T47D (cell line): ENCODE data around the gene INIP.

ENCODE experiments used
- DNase-seq, 2 experiments: peaks; one replicate each; pipeline versions ENCODE4 v3.0.0 to v3.0.0-alpha.2; 2011 to 2012; ENCODE audit warnings: low read depth in 1 of 2, low spot score in 1 of 2
- JUND ChIP-seq: IDR thresholded peaks from 2 replicates; pipeline ENCODE4 v1.6.1; 2012; ENCODE audit warnings: low read depth
- in situ Hi-C: cut with HindIII; loops from 2 replicates; pipeline ENCODE4 v1.10.0; 2016; ENCODE audit warnings: low sequenced_read_pairs, low pct_unique_long_range_greater_than_20kb

The INIP gene, protein sequence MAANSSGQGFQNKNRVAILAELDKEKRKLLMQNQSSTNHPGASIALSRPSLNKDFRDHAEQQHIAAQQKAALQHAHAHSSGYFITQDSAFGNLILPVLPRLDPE

DNA sequence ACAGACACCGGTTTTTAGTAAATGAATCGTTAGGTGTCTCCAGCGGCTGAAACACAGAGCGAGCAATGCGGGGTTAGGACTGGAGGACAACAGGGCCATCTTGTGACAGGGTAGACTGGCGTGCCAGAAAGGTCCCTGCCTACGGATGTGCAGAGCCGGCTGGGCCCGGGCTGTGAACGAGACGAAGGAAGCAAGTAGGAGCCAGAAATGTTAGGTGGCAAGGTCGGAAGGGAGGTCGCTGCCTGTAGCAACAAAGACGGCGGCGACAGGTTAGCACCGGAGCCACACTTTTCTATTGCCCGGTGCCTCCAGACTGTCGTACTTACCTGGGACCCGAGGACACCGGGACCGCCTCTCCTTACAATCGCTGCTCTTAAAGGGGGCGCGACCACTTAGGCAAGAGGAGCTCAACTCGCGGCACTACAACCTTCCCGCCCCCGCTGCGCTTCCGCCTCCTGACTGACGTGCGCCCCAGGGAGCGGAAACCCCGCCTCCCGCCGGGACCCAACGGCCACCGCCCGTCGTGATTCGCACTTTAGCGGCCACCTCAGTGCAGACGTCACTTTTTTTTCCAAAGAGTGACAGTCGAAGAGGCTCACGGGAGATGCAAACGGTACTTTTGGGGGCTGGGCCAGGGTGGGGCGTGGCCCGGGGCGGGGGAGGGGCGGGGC is at the start of gene INIP:
TSS of gene INIP (minus strand) at position 457 of the 671 bp plus-strand sequence. CDS start 1,632 bp downstream, outside the sequence.
- DNase-seq: peak; percentile 92 to 99
- in situ Hi-C loops: no loop called here
- TF ChIP-seq JUND: no peak

DNA sequence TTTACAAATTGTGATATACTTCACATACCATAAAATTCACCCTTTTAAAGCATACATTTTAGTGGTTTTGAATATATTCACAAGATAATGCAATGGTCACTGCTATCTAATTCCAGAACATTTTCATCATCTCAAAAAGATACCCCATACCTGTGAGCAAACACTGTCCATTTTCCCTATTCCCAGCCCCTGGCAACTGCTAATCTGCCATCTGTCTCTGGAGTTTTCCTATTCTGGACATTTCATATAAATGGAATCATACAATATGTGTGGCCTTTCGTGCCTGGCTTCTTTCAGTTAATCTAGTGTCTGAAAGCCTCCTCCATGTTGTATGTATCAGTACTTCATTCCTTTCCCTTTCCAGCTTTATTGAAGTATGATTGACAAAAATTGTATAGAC is 47.4 kb upstream of the INIP start:
- no peak for TF ChIP-seq JUND
- no peak for DNase-seq
- in situ Hi-C loops: no loop called here

DNA sequence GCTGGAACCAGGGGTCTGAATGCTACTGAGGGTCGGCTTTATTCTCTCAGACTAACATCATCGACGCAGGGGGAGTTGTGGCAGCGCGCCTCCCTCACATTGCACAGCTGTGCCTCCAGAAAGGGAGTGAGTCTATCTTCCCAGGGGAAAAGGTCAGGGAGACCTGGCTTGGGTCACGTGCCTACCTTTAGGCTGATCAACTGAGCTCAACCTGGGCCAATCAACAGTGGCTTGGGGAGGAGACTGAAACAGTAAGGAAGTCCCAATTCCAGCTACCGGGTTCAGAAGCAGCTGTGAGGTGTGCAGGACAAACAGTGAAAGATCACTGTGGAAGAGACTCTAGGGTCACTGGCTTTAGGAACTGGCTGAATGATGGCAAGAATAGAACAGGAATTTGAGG is 46.9 kb upstream of the INIP start:
- in situ Hi-C loops: no loop called here
- peak; percentile 59 to 90 for DNase-seq
- no peak for TF ChIP-seq JUND

DNA sequence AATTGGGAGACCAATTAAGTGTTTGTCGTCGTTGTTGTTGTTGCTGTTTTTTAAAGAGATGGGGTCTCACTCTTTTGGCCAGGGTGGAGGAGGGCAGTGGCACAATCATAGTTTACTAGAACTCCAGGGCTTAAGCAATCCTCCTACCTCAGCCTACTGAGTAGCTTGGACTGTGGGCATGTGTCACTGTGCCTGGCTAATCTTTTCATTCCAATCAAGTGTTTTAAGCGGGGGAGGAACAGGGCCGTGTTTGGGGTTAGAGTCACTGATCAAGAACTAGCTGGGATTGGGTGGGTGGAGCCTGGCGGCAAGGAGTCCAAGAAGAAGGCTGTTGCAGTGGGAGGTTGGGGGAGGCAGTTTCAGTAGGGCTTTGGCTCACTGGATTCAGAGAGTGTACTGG is 46.4 kb upstream of the INIP start:
- TF ChIP-seq JUND: no peak
- in situ Hi-C loops: no loop called here
- DNase-seq: peak in 1 of 2 experiments; percentile 62

DNA sequence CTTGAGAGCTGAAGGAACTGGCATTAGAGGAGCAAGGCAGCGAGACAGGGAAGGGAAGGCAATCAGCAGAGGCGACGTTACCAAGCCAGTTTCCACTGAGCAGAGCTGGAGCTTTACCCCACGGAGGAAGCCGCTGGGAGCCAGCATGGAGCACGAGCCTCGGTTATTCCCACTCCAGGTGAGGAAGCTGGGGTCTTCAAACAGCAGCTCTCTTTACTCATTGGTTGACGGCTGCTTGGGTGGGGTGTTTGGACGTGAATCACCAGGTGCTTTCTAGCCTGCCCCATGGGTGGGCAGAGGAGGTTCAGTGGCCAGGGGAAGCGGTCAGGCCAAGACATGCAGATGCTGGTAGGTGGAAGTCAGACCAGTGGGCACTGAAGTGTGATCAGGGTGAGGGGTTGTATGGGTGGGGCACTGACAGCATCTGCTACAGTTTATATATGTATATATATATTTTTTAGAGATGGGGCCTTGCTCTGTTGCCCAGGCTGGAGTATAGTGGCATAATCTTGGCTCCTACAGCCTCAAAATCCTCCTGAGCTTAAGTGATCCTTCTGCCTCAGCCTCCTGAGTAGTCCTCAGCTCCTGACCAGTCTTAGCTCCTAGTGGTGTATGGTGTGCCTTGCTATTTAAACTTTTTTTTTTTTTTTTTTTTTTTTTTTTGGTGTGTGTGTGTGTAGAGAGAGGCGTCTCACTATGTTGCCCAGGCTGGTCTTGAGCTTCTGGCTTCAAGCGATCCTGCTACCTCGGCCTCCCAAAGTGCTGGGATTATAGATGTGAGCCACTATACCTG is 45.0 kb upstream of the INIP start:
- no peak for DNase-seq
- in situ Hi-C loops: no loop called here
- TF ChIP-seq JUND: no peak

DNA sequence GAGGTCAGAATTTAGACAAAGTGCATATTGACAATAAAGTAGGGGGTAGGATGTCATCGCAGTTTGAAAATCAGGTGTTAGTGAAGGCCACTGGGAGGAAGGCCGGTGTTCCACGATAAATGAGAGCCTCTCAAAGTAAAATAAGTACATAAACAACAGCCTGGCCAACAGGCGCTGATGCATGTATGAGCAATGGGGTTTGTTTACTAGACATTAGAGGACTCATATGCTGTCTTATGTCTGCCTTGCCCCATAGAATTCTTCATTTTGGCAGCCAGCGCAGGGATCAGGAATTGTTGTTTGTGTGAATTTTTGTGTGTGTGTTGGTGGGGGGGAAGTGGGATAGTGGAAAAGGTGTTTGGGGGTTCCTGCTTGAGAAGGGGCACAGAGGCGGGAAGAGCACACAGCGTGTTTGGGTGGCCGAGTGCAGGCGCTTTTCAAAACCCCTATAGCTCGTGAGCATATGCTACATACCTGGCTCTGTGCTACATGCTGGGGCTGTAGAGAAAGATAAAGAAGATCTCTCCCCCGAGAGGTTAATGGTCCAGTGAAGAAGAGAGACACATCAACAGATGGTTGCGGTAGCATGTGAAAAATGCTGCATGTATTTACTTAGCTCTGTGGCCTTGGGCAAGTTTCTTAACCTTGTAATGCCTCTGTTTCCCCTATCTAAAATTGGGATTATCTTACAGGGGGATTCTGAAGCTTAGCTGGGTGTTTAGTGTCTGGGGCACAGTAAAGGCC is 44.2 kb upstream of the INIP start:
- in situ Hi-C loops: no loop called here

DNA sequence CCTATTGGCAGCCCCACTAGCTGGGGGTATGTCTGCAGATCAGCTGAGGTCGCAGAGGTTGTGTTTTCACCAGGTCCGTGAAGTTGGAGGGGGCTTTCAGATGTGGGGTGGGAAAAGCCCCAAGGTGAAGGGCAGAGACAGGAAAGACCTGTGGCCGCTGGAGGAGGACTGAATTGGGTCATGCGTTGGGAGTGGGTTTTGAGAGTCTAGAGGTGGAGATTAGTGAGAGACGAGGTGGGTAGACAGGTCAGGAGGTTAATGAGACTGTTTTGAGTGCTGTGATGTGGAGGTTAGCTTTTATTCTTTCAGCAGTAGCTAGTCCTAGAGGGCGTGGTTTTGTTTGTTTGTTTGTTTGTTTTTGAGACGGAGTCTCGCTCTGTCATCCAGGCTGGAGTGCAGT is 42.9 kb upstream of the INIP start:
- in situ Hi-C loops: no loop called here
- no peak for TF ChIP-seq JUND
- DNase-seq: no peak

More for the DNA sequence above, 44.2 kb upstream of the INIP start:
- no peak for TF ChIP-seq JUND
- no peak for DNase-seq

DNA sequence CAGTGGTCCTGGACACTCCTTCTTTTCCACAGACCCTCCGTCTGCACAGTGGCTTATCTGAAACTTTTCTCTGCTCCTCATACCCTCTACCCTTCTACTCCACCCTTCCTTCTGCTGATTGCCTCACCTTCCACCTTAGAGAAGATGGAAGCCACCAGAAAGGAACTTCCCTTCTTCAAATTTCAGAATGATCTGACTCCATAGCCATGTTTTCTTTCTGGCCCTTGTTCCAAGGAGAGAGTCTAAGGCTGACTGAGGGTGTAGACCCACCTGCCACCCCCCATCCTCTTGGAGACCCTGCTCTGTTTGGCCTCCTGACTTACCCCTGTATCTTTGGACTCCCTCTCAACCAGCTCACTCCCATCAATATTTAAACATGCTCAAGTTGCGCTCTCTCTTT is 40.0 kb upstream of the INIP start:
- TF ChIP-seq JUND: no peak
- in situ Hi-C loops: no loop called here
- DNase-seq: no peak

DNA sequence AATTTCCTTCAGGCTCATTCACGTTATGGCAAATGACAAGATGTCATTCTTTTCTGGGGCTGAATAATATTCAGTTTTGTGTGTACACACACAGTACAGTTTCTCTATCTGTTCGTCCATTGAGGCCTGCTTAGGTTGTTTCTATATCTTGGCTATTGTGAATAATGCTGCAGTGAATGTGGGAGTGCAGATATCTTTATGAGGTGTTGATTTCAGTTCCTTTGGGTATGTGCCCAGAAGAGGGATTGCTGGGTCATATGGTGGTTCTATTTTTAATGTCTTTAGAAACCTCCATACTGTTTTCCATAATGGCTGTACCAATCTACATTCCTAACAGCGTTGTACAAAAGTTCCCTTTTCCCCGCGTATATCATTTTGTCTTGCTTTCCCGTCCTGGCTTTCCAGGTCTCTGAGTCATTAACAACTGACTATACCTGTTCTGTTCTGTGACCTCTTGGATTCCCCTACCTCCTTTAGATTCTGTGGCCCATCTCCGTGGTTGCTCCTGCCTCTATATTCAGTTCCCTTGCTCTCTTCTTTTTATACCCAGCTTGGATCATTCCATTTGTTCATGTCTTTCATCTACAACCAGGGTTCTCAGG is 39.5 kb upstream of the INIP start:
- no peak for DNase-seq
- no peak for TF ChIP-seq JUND
- in situ Hi-C loops: no loop called here

DNA sequence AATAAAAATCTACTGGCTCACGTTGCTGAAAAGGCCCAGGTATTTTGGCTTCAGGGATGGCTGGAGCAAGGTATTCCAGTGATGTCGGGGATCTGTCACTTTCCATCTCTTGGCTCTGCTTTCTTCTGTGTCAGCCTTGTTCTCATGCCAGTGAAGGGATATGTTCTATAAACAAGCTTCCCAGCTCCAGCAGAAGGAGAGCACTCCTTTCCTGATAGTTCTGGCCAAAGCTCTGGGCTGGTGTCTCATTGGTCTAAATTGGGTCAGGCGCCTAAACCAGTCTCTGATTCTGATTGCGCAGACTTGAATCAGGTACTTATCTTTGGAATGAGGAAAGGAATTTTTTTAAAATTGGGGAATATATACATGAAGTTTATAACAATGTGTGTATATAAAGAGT is 37.8 kb upstream of the INIP start:
- no peak for TF ChIP-seq JUND
- in situ Hi-C loops: no loop called here
- DNase-seq: no peak

DNA sequence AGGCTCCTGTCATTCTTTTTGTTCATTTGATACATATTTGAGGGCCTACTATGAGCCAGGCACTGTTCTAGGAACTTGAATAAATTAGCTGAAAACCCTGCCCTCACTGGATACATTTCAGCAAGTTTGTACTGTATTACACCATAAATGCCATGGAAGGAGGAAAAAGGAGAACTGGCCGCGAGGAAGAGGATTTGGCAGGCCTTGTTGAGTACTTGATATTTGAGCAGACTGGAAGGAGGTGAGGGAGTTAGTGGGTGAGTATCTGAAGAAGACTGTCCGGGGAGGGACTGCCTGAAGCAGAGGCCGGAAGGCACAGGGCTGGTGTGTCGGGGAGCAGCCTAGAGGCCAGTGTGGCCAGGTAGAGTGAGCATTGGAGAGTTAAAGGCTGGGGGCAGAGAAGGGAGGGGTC is 37.1 kb upstream of the INIP start:
- DNase-seq: no peak
- no peak for TF ChIP-seq JUND
- in situ Hi-C loops: no loop called here

DNA sequence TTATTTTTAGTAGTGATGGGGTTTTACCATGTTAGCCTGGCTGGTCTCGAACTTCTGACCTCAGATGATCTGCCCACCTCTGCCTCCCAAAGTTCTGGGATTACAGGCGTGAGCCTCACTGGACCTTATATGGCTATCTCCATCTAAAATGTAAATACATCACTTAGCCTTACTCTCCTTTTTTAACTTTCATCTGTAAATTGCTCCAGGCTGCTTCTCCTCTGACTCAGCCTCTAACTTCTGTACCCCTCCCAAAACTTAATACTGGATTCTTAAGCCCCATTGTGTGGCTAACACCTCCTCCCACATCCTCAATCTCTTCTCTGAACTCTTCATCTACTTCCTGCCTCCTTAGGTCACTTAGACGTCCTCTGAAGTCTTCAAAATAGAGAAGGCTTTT is 36.7 kb upstream of the INIP start:
- in situ Hi-C loops: no loop called here

More for the DNA sequence above, 36.7 kb upstream of the INIP start:
- TF ChIP-seq JUND: no peak
- DNase-seq: no peak
